PC-3 (cell line): ENCODE results near the gene INTS6L.

Source experiments
- CTCF ChIP-seq: fragments of 300-600 bp; sonication (generic); conservative IDR thresholded peaks from 2 replicates; pipeline ENCODE4 v1.5.1; 2017; ENCODE audit warnings: antibody characterized with exemption, low read depth, mild to moderate bottlenecking, low read length
- EZH2phosphoT487 ChIP-seq: fragments of 300-600 bp; sonication (generic); IDR thresholded peaks from 2 replicates; pipeline ENCODE4 v1.6.1; 2018; ENCODE audit warnings: mild to moderate bottlenecking, antibody characterized with exemption, low read length, borderline replicate concordance

- TF ChIP-seq EZH2phosphoT487 (no peak), CTCF (no peak)
Measured at GRCh38 chrX:135476378-135476777, 44.1 kb upstream of the INTS6L start.
